Stomach smooth muscle (tissue), 2 donors: ENCODE results near the gene GSN.
A peak's percentile ranks its signal among the peaks of the same experiment; 100 is the strongest.

ENCODE experiments used
- H3K27ac ChIP-seq: one replicate; pipeline ENCODE4 v1.7.0; 2013; ENCODE audit warnings: mild to moderate bottlenecking, low read length, inconsistent platforms
- H3K27me3 ChIP-seq, 2 donors: one replicate each; pipeline ENCODE4 v1.7.0; 2013; ENCODE audit warnings: low read length in 2 of 2; ENCODE audit not compliant: insufficient read depth in 2 of 2, control insufficient read depth in 1 of 2
- H3K36me3 ChIP-seq, 2 donors: one replicate each; pipeline ENCODE4 v1.7.0; 2013; ENCODE audit warnings: low read length in 2 of 2; ENCODE audit not compliant: control insufficient read depth in 2 of 2, insufficient read depth in 2 of 2
- H3K4me1 ChIP-seq: one replicate; pipeline ENCODE4 v1.7.0; 2013; ENCODE audit warnings: low read length; ENCODE audit not compliant: control insufficient read depth, insufficient read depth
- H3K4me3 ChIP-seq, 2 donors: one replicate each; pipeline ENCODE4 v1.7.0; 2013; ENCODE audit warnings: low read length in 2 of 2
- H3K9ac ChIP-seq, 2 donors: one replicate each; pipeline ENCODE4 v1.7.0; 2013; ENCODE audit warnings: low read length in 2 of 2, mild to moderate bottlenecking in 1 of 2
- H3K9me3 ChIP-seq, 2 donors: one replicate each; pipeline ENCODE4 v1.7.0; 2013; ENCODE audit warnings: low read length in 2 of 2; ENCODE audit not compliant: control insufficient read depth in 2 of 2
- donor health status: healthy.
- donor health status: Pancreatic carcinoma.

GSN gene

GRCh38 chr9:121354141-121354540, 86.2 kb downstream of the GSN start:
- Histone ChIP-seq H3K27me3 (no peaks in the 10 kb centered on the region), H3K36me3 (peaks cover 22 to 34% of the 10 kb centered on the region in 2 donors), H3K9me3 (no peaks in the 10 kb centered on the region), H3K4me1 (peaks cover 44% of the 10 kb centered on the region), H3K4me3 (no peak overlapping the region), H3K27ac (peak overlapping the region; percentile 53), H3K9ac (no peak overlapping the region)

- Histone ChIP-seq H3K4me1 (peaks cover 40% of the 10 kb centered on the region), H3K27ac (peak overlapping the region; percentile 42), H3K36me3 (peaks cover 22 to 34% of the 10 kb centered on the region in 2 donors)
These were observed 86.8 kb downstream of the GSN start for GRCh38 chr9:121354762-121355161.

GRCh38 chr9:121357011-121357410, 89.0 kb downstream of the GSN start:
- no peak overlapping the region for H3K9ac ChIP-seq
- peaks cover 26% of the 10 kb centered on the region for H3K4me1 ChIP-seq
- peaks cover 22 to 28% of the 10 kb centered on the region in 2 donors for H3K36me3 ChIP-seq
- H3K27ac ChIP-seq = peak overlapping the region; percentile 13
- H3K9me3 ChIP-seq = no peaks in the 10 kb centered on the region
- no peaks in the 10 kb centered on the region for H3K27me3 ChIP-seq
- H3K4me3 ChIP-seq = no peak overlapping the region

More at GRCh38 chr9:121354762-121355161, 86.8 kb downstream of the GSN start:
- Histone ChIP-seq H3K9me3 (no peaks in the 10 kb centered on the region), H3K4me3 (no peak overlapping the region), H3K9ac (no peak overlapping the region), H3K27me3 (no peaks in the 10 kb centered on the region)

GRCh38 chr9:121358751-121359150, 90.8 kb downstream of the GSN start:
- peak overlapping the region in 1 of 2 donors; percentile 9 for H3K9ac ChIP-seq
- H3K4me3 ChIP-seq = peak overlapping the region; percentile 34 to 36
- no peaks in the 10 kb centered on the region for H3K9me3 ChIP-seq
- H3K4me1 ChIP-seq = peaks cover 27% of the 10 kb centered on the region
- peaks cover 10 to 12% of the 10 kb centered on the region in 2 donors for H3K36me3 ChIP-seq
- no peaks in the 10 kb centered on the region for H3K27me3 ChIP-seq
- peak overlapping the region; percentile 60 for H3K27ac ChIP-seq

- Histone ChIP-seq H3K4me3 (no peak overlapping the region), H3K9me3 (no peaks in the 10 kb centered on the region), H3K27me3 (no peaks in the 10 kb centered on the region), H3K27ac (peak overlapping the region; percentile 60), H3K4me1 (peaks cover 27% of the 10 kb centered on the region), H3K9ac (no peak overlapping the region), H3K36me3 (peaks cover 5 to 6% of the 10 kb centered on the region in 2 donors)
These were observed 91.7 kb downstream of the GSN start for GRCh38 chr9:121359351-121360294.

DNA sequence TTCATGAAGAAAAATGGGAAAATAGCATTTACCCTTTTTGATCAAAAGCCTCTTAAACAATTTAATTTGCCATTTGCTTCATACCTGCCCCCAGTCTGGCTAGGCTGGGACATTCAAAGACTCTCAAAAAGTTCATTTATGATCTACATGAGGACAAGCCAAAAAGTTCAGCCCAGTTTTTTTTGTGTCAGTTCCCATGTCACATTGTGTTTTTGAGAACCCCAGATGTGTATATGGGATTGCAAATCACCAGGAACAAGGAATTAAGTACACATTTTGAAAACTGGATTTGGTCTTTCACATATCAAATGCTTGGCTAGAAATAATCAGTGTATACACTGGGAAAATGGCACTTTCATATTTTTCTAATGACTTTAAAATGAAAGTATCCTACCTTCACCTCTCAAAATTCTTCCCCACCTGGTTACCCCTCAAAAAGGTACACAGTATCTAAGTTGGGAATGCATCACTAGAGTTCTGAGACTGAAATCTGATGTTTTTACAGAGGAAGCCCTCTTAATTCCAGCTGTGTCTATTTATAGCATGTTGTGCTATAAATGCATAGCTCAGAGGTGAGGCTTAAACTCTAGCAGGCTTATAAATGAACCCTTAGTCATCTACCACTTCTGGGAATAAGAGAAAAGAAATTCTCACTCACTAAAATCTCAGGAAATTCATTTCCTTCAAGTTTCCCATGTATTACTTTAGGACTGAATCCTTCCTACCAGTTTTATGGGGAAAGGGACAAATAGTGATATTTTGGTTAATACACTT, 92.8 kb downstream of the GSN start:
- H3K4me1 ChIP-seq = peaks cover 24% of the 10 kb centered on the region
- peaks cover 0 to 3% of the 10 kb centered on the region in 2 donors for H3K36me3 ChIP-seq
- H3K4me3 ChIP-seq = no peak overlapping the region
- peak overlapping the region; percentile 31 for H3K27ac ChIP-seq
- no peaks in the 10 kb centered on the region for H3K27me3 ChIP-seq
- no peaks in the 10 kb centered on the region for H3K9me3 ChIP-seq
- H3K9ac ChIP-seq = peak overlapping the region in 1 of 2 donors; percentile 6

DNA sequence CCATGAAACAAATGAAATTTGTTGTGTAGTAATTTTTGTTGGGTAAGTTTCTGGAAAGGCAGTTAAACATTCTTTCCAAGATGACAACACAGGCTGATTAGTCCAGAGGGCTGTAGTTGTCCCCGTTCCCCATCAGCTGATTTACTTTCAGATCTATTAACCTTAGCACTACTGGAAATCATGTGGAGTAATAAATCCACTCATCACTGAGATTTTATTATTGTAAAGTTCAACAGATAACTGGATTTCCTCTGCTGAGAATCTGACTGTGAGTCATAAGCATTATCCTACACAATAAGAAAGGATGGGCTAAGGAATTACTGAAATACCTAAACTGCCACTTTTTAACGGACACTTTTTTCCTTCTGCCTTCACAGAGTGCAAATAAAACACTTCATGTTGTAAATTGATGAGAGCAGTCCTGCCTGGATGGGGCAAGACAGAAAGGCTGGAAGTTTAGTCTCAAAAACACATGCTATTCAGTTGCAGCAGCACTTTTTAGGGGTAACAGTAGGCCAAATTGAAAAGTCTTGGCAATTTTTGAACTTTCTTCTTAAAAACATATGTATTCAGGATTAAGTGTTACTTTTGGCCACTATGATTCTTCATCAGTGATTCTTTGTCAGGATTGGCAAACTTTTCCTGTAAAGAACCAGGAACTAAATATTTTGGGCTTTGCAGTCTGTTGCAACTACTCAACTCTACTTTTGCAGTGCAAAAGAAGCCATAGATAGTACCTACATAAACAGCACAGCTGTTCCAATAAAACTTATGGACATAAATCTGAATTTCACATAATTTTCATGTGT, 95.1 kb downstream of the GSN start:
- no peaks in the 10 kb centered on the region for H3K36me3 ChIP-seq
- peaks cover 27% of the 10 kb centered on the region for H3K4me1 ChIP-seq
- H3K9ac ChIP-seq = peak overlapping the region; percentile 37 to 64
- H3K9me3 ChIP-seq = no peaks in the 10 kb centered on the region
- H3K27me3 ChIP-seq = no peaks in the 10 kb centered on the region
- peak overlapping the region; percentile 50 for H3K27ac ChIP-seq
- peak overlapping the region; percentile 44 to 47 for H3K4me3 ChIP-seq

- peak overlapping the region; percentile 8 to 44 for H3K4me3 ChIP-seq
- no peaks in the 10 kb centered on the region for H3K27me3 ChIP-seq
- peaks cover 27% of the 10 kb centered on the region for H3K4me1 ChIP-seq
- H3K27ac ChIP-seq = peak overlapping the region; percentile 50
- H3K36me3 ChIP-seq = no peaks in the 10 kb centered on the region
- peak overlapping the region in 1 of 2 donors; percentile 64 for H3K9ac ChIP-seq
- no peaks in the 10 kb centered on the region for H3K9me3 ChIP-seq
These were observed 95.6 kb downstream of the GSN start for GRCh38 chr9:121363622-121363961.

DNA sequence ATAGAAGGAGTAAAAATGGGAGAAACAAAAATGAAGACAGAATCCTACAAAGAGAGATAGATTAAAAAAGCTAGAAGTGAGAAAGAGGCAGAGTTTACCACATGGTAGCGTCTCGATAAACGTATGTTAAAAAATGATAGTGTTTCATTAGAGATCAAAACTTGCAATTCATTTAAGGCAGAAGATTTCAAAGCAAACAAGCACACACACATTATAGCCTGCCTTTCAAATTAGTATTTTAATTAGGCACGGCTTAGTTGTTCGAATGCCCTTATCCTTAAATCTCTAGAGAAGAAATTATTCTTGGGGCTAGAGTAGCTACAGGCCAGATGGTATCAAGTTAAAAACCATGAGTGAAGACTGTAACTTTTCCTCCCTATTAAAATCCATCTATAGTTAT, 96.1 kb downstream of the GSN start:
- peak overlapping the region in 1 of 2 donors; percentile 31 for H3K4me3 ChIP-seq
- peak overlapping the region in 1 of 2 donors; percentile 64 for H3K9ac ChIP-seq
- peak overlapping the region; percentile 50 for H3K27ac ChIP-seq
- H3K36me3 ChIP-seq = no peaks in the 10 kb centered on the region
- peaks cover 23% of the 10 kb centered on the region for H3K4me1 ChIP-seq
- no peaks in the 10 kb centered on the region for H3K27me3 ChIP-seq
- no peaks in the 10 kb centered on the region for H3K9me3 ChIP-seq

- peak overlapping the region in 1 of 2 donors; percentile 31 for H3K4me3 ChIP-seq
- H3K27ac ChIP-seq = peak overlapping the region; percentile 50
- peak overlapping the region in 1 of 2 donors; percentile 64 for H3K9ac ChIP-seq
- H3K9me3 ChIP-seq = no peaks in the 10 kb centered on the region
- H3K27me3 ChIP-seq = no peaks in the 10 kb centered on the region
- H3K4me1 ChIP-seq = peaks cover 22% of the 10 kb centered on the region
- no peaks in the 10 kb centered on the region for H3K36me3 ChIP-seq
These were observed 96.9 kb downstream of the GSN start for GRCh38 chr9:121364886-121365285.
